H54 (cell line): Measurements from ENCODE around the gene GPR153.
A peak's percentile ranks its signal among the peaks of the same experiment; 100 is the strongest.

Experiments used
- DNase-seq: peaks from one replicate; pipeline ENCODE4 v3.0.0; 2011; ENCODE audit warnings: low spot score, mixed read lengths; ENCODE audit not compliant: insufficient read length
- FAIRE-seq: peaks from 3 replicates; lab custom pipeline; 2011; peaks lifted over from hg19 to GRCh38; lab: Jason Lieb, UNC
- POLR2A ChIP-seq: IDR thresholded peaks from 2 replicates; pipeline ENCODE4 v1.6.1; 2011; ENCODE audit warnings: low read depth, mild to moderate bottlenecking, low read length

Gene GPR153

GRCh38 chr1:6245086-6245868 lies 15.6 kb downstream of the GPR153 start:
- no peak for TF ChIP-seq POLR2A
- FAIRE-seq (no peak), DNase-seq (peak; percentile 87)

GRCh38 chr1:6244401-6245049 lies 16.4 kb downstream of the GPR153 start:
- DNase-seq (no peak), FAIRE-seq (no peak)
- no peak for TF ChIP-seq POLR2A

GRCh38 chr1:6243993-6244392 lies 16.9 kb downstream of the GPR153 start, which contains the start of gene HES3:
Gene HES3, plus strand, starts transcription at chr1:6244179. Its CDS starts 187 bp downstream, at chr1:6244366.
- no peak for FAIRE-seq

GRCh38 chr1:6243053-6243834 lies 17.7 kb downstream of the GPR153 start:
- no peak for DNase-seq
- FAIRE-seq: no peak

More at GRCh38 chr1:6243993-6244392, 16.9 kb downstream of the GPR153 start, which contains the start of gene HES3:
- no peak for TF ChIP-seq POLR2A
- no peak for DNase-seq

GRCh38 chr1:6241887-6242740 lies 18.8 kb downstream of the GPR153 start:
- FAIRE-seq: no peak
- DNase-seq: no peak
- TF ChIP-seq POLR2A: no peak

More at GRCh38 chr1:6243053-6243834, 17.7 kb downstream of the GPR153 start:
- no peak for TF ChIP-seq POLR2A

GRCh38 chr1:6241107-6241886 lies 19.6 kb downstream of the GPR153 start:
- no peak for TF ChIP-seq POLR2A
- FAIRE-seq (no peak), DNase-seq (no peak)

- no peak for FAIRE-seq
- DNase-seq: no peak
- TF ChIP-seq POLR2A: no peak
These were observed 20.7 kb downstream of the GPR153 start for GRCh38 chr1:6239950-6240768.

- TF ChIP-seq POLR2A: no peak
- FAIRE-seq (no peak), DNase-seq (no peak)
These were observed 21.6 kb downstream of the GPR153 start for GRCh38 chr1:6239213-6239752.

GRCh38 chr1:6237093-6237492 lies 23.8 kb downstream of the GPR153 start:
- FAIRE-seq: no peak
- no peak for TF ChIP-seq POLR2A
- DNase-seq: no peak

- DNase-seq: no peak
- no peak for FAIRE-seq
- TF ChIP-seq POLR2A: no peak
These were observed 25.6 kb downstream of the GPR153 start for GRCh38 chr1:6235296-6235677.
